HG02884 (cell line): ENCODE results near the gene COL25A1.
"Not testable (repeated sequence)": the region's sequence is repeated elsewhere in the genome, so short reads cannot be mapped to it uniquely, and the experiment has no call there.

ENCODE experiments used
- ATAC-seq: cut with Tn5 transposase; IDR thresholded peaks from one replicate; pipeline ENCODE4 v1.9.1; 2021; ENCODE audit warnings: mild to moderate bottlenecking, moderate library complexity; ENCODE audit not compliant: unreplicated experiment

Gene COL25A1

GRCh38 chr4:109020861-109021260, 281.6 kb downstream of the COL25A1 start:
- ATAC-seq, result no peak

GRCh38 chr4:109016200-109016599, 286.3 kb downstream of the COL25A1 start:
- ATAC-seq, result no peak

- no peak for ATAC-seq
Measured at GRCh38 chr4:109015413-109015810, 287.0 kb downstream of the COL25A1 start.

- no peak for ATAC-seq
Measured at GRCh38 chr4:109014593-109015412, 287.7 kb downstream of the COL25A1 start.

- ATAC-seq, result no peak
Measured at GRCh38 chr4:109012286-109012880, 290.1 kb downstream of the COL25A1 start.

DNA sequence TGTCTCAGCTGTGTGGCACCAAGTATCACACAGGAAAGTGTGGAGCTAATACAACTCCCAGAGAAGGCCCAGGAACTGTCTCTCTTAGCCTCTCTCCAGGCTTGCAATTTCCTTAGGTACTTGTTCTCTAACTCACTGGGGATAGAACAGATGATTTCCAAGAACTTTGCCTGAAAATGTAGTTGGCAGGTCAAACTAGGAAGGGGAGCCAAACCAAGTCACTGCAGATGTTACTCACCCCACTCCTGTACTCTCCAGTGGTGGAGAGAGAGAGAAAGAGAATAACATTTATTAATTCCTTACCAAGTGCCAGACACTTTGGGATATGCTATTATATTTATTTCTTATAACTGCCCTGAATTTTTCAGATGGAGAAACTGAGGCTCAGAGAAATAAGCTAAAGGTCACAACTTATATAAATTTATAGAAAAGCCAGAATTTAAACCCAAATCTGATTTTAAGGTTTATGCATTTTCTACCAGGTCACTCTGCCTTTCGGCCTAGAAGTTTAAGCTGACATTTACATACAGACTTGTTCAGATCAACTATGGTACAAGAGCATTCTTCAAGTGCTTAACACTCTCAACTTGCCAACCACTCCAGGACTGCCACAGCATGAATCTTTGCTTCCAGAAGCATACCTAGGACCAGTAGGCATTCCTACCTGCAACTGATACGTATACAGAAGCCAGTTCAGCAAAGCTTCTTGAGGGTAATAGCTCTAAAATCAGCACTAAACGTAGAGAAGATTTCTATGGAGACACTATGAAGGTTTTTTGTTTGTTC, 291.0 kb downstream of the COL25A1 start:
- ATAC-seq, result no peak

DNA sequence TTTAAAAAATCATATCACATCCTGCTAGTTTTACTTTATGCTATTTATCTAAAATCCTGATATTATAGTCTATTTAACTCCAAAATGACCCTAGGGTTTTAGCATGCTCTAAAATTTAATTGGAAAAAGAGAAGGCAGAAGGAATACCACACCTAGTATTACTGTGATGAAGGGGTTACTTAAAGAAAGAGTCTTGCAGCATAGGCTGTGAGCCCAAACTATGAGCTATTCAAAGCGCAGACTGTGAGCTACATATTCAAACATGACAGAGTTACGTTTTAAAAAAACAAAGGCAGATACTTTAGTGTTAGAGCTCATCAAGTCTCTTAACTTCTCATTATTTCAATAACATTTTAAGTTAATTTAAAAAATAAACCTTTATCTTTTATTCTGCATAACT, 291.9 kb downstream of the COL25A1 start:
- ATAC-seq, result no peak

DNA sequence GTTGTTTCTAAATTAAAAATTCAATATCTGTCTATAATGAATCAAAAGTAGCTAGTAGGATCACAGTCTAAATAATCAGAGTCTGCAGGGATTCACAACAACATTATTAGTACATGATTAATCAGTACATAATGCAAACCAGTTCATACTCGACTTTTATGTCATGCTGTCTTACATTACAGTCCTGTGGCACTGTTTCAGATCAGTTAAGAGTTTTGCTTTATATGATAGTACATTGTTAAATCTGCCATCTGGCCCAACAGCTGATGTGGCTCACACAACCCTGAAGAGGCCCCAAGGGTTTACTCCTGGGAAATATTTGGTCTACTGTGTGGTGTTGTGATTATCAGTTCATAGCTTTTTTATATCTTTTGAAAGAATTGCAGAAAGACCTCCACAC, 292.5 kb downstream of the COL25A1 start:
- ATAC-seq, result no peak

DNA sequence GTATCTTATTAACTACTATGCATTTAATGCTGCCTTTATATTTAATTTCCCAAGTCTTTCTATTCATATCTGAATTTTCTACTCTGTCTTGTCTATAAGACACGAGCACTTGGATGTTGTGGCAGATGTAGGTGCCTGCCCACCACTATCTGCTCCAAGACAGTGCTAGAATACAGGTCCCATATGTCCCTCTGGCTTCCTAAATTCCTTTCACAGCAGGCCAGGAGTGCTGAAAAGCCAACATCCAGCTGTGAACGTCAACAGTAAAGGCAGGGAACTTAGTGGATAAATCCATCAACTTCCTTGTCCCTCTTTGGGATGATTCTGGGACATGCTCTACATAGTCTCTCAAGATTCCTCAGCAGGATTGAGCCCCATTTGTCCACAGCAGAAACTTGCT, 294.5 kb downstream of the COL25A1 start:
- no peak for ATAC-seq

- ATAC-seq, result no peak
Measured at GRCh38 chr4:109005523-109005922, 296.9 kb downstream of the COL25A1 start.

DNA sequence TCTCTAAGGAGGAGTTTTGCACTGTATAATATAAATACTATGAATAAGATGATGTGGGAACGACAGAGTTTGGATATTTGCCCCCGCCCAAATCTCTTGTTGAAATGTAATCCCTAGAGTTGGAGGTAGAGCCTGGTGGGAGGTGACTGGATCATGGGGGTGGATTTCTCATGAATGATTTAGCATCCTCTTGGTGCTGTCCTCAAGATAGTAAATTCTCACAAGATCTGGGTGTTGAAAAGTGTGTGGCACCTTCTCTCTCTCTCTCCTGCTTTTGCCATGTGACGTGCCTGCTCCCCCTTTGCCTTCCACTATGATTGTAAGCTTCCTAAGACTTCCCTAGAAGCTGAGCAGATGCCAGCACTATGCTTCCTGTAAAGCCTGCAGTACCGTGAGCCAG, 298.0 kb downstream of the COL25A1 start:
- ATAC-seq, result no peak

DNA sequence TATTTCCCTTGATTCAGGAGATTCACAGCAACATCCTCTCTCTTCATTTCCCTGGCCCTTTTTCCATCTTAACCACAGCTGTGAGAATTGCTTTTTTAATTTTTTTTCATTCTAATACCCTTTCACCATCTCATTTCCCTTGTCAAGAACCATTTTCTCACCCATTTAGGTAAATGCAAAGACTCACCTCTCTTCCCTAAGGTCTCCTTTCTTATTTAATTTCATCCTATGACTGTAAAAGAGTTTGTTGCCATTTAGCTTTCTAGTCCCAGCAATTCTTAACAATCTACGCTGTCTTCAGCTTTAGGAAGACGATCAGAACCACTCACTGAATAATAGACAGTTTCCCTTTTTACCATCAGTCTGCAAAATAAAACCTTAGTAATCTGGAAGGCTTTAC, 298.5 kb downstream of the COL25A1 start:
- no peak for ATAC-seq

DNA sequence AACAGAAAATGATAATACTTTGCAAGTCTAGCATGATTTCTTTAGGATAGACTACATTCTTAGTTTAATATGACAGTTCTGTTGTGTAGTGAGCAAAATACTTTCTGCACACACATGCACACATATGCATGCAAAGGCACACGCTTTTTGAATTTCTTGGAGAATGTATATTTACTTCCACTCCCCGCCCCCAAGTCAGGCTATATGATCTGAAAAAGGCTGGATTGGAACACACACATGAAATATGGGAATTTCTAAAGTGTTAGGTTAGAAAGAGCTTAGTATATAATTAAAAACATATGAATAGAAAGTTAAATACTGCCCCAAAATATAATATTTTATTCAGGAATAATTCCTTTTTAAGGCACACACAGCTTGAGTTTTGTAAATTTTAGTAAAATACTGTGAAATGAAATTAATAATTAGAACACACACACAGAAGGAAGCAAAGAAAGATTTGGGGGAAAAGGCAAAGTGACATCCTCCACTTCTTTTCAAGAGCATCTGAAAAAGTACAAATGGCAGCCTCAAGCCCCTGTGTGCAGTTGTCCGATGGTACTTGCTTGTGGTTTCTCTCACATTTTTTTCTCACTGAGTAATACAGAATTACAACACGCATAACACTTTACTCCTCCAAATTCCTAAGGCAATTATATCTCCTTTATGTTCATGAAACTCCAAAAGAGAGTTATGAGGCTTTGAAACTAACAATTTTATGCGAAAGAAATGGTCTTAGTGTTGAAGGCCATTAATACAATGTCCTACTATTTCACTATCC, 310.7 kb downstream of the COL25A1 start:
- no peak for ATAC-seq

- ATAC-seq, result no peak
Measured at GRCh38 chr4:108988464-108989195, 313.8 kb downstream of the COL25A1 start.

- ATAC-seq, result not testable (repeated sequence)
Measured at GRCh38 chr4:108984495-108984894, 318.0 kb downstream of the COL25A1 start.

DNA sequence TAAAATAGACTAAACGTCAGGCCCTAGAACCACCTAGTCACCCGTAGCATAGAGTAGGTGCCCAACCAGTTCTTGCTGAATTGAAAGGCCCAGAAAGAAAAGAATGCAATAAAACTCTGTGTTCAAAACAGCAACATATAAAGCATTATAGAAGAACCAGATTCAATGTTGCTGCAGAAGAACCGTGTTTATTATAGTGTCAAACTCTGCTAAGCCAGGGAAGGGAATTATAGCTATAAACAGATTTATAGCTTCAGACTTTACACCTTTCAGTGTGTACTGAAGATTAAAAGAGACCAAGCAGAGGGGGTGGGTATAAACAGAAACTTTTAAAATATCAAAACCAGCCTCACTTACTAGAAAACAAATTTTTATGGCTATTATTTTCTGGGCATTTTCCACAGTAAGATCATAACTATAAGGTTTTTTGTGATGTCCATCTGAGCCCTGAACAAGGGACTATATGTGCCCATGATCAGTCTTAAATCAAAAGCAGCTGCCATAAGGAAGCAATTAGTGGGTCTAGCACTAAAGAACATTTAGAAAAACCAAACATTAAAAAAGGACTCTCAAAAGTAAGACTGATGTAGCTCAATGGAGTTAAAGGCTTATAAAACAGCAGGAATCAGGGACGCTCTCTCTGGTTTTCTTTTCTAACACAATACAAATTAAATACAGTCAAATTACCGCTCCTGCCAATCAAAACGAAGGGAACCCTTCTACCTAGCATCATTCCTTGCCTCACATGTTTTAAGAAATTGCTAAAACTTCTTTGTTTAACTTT, 319.9 kb downstream of the COL25A1 start:
- no peak for ATAC-seq

- ATAC-seq, result no peak
Measured at GRCh38 chr4:108980455-108981239, 321.8 kb downstream of the COL25A1 start.

DNA sequence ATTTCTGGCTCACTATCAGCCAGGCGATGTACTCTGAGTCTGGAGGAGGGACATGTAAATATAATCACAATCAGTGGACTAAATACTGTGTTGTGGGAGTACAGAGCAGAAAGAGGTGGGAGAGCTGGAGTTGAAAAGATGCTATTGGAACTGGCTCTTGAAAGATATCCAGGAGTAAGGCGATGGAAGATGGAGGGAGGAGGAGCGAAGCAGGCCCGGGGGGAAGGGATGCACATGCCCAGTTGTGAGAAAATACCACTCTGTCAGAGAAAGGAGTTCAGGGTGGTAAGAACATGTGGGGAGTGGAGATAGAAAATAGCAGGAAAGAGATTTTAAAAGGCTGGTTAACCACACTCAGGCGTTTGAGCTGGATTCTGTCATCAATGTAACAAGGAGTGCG, 322.7 kb downstream of the COL25A1 start:
- ATAC-seq, result no peak

DNA sequence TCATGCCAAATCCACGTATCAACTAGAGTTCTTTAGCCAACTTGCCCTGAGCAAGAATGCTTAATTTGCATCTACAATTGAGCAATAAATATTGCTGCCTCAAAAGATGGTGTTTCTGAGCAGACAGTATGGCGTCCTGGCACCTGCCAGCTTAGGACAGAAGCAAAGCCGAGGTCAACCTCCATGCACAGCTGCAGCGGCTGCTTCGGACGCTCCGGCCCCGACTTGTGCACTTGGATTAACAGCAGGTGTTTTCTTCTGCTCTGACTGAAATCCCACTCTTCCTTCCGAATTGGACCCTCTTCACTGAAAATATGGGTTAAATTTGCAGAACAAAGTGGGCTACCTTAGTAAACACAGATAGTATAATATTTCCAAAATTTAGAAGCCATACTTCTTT, 324.4 kb downstream of the COL25A1 start:
- no peak for ATAC-seq
